ENCODE results near the gene PIP5K1B. TPM values are rescaled to one million over a fixed set of nuclear protein-coding genes. Genes with fewer than 3 reads are reported as not detected.

Gene PIP5K1B, protein sequence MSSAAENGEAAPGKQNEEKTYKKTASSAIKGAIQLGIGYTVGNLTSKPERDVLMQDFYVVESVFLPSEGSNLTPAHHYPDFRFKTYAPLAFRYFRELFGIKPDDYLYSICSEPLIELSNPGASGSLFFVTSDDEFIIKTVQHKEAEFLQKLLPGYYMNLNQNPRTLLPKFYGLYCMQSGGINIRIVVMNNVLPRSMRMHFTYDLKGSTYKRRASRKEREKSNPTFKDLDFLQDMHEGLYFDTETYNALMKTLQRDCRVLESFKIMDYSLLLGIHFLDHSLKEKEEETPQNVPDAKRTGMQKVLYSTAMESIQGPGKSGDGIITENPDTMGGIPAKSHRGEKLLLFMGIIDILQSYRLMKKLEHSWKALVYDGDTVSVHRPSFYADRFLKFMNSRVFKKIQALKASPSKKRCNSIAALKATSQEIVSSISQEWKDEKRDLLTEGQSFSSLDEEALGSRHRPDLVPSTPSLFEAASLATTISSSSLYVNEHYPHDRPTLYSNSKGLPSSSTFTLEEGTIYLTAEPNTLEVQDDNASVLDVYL
- total RNA-seq: not detected in 2 replicates

DNA sequence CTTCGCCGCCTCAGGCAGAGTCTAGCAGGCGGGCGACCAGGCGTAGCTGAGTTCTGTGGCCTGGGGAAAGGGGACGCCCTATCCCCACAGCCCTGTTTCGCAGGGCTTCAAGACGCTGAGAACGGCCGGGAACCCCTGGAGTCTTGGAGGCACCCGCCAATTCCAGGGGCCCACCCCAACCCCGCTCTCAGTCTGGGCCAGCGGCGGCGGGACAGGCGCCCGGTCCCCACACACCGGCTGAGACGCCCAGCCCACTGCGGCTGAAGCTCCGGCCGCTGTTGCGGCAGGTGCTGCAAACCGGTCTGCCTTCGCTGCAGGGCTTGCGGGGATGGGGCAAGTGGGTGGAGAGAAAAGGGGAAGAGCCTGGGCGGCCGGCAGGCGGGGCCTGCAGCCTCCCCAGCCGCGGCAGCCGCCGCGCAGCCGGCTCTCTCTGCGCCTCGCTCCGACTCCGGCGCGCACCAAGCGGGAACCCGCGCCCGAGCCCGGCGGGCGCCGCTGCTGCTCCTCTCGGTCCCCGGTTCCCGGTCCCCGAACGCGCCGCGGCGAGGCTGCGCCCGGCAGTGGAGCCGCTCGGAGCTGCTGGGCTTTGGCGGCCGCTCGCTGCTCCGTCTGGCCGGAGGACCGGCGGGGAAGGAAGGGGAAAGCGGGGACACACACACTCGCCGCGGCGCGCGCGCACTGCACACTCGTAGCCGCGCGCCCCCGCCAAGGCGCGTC lies at the start of gene PIP5K1B:
Gene PIP5K1B, plus strand, starts transcription at position 427 of the 717 bp plus-strand sequence. CDS start 117,375 bp downstream, outside the sequence.

DNA sequence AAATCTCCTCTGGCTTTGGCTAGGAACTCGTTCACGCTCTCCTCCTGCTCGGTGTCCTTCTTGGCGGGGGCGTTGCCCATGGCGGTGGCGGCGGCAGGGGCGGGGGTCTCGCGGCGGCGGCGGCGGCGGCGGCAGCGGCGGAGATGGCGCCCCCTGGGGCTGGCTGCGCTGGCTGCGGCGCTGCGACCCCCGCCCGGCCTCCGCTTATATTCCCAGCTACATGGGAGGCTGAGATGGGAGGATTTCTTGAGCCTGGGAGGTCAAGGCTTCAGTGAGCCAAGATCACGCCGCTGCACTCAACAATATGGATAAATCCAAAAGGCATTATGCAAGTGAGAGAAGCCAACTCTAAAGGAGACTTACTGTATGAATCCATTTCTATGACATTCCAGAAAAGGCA lies 309.0 kb downstream of the PIP5K1B start, which contains the start of gene PRKACG:
Gene PRKACG, minus strand, starts transcription at position 101 of the 400 bp plus-strand sequence. Its CDS starts 21 bp downstream, at position 80.

DNA sequence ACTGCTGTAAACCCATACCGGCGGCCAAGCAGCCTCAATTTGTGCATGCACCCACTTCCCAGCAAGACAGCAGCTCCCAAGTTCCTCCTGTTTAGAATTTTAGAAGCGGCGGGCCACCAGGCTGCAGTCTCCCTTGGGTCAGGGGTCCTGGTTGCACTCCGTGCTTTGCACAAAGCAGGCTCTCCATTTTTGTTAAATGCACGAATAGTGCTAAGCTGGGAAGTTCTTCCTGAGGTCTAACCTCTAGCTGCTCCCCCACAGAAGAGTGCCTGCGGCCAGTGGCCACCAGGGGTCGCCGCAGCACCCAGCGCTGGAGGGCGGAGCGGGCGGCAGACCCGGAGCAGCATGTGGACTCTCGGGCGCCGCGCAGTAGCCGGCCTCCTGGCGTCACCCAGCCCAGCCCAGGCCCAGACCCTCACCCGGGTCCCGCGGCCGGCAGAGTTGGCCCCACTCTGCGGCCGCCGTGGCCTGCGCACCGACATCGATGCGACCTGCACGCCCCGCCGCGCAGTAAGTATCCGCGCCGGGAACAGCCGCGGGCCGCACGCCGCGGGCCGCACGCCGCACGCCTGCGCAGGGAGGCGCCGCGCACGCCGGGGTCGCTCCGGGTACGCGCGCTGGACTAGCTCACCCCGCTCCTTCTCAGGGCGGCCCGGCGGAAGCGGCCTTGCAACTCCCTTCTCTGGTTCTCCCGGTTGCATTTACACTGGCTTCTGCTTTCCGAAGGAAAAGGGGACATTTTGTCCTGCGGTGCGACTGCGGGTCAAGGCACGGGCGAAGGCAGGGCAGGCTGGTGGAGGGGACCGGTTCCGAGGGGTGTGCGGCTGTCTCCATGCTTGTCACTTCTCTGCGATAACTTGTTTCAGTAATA lies 330.6 kb downstream of the PIP5K1B start, which contains the start of gene FXN:
Gene FXN, plus strand, starts transcription at position 315 of the 871 bp plus-strand sequence. Its CDS starts 31 bp downstream, at position 346.

Small RNA genes lying within 50 kb of the gene (small RNA-seq; reads per million reads assigned to genes)
- gene RNU6-820P: not detected

Other genes with a start within 250 kb of the PIP5K1B start
- not detected in 2 replicates for gene TMEM252, start 164.4 kb upstream of the PIP5K1B start, total RNA-seq